HG03280 (cell line): Measurements from ENCODE around the gene BSN.
A peak's percentile ranks its signal among the peaks of the same experiment; 100 is the strongest.

Experiments
- ATAC-seq: cut with Tn5 transposase; IDR thresholded peaks from one replicate; pipeline ENCODE4 v1.9.1; 2021; ENCODE audit warnings: mild to moderate bottlenecking, moderate library complexity; ENCODE audit not compliant: unreplicated experiment

BSN gene

DNA sequence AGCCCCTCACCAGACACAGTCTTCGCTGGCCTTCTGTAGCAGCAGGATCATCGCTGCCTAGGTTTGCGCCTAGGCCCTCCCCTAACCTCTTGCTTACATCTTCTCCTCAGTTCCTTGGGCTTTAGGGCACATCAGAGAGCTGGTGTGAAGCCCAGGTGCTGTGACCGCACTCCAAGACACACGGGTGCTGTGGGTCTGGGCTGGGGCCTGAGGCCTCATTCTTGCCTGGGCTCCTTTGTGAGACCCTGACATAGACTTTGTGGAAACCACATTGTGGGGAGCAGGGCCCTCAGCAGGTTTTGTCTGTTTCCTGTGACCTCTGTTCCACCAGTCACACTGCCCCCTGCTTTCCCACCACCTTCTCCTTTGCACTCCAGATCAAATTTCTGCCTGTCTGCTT, 157.2 kb downstream of the BSN start:
- ATAC-seq, result no peak

DNA sequence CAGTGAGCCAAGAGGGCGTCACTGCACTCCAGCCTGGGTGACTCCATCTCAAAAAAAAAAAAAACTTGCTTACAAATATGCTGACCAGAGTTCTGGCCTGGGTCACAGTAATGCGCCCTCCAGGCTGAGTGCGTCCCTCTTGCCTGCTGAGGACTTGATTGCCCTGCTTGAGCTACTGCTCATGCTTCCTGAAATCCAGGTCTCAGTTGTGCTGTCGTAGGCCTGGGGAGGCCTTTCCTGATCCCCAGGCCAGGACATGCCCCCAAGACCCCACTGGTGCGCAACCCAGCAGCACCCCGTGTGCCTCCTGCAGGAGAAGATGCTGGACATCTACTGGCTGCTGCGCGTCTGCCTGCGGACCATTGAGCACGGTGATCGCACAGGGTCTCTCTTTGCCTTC, 157.9 kb downstream of the BSN start:
- ATAC-seq, result no peak

DNA sequence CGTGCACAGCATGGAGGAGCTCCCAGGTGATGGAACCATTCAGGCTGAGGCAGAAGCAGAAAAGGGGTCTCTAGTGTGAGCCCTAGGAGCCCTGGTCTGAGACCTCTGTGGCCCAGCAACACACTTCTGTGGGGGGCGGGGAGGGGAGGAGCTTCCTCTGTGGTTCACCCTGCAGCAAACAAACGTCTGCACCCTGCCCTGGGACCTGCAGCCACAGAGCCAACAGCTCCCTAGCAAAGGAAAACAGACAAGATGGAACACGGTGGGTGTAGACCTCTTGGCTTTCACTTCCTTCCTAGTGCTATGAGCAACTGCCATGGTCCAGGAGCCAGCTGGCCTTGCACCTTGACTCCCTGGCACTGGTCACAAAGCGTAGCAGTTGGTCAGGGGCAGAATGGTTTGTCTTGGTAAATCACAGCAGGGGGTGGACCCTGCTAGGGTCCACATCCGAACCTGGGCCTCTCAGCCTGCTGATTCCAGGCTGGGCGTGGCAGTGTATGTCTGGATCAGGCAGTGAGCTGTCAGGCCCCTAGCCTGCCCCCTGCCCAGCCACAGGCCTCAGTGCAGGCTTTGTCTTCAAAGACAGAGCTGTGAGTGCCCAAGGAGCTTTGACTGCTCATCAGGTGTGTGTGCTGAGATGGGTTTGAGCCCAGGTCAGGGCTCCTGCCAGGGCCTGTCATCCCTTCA, 158.5 kb downstream of the BSN start:
- ATAC-seq, result no peak

DNA sequence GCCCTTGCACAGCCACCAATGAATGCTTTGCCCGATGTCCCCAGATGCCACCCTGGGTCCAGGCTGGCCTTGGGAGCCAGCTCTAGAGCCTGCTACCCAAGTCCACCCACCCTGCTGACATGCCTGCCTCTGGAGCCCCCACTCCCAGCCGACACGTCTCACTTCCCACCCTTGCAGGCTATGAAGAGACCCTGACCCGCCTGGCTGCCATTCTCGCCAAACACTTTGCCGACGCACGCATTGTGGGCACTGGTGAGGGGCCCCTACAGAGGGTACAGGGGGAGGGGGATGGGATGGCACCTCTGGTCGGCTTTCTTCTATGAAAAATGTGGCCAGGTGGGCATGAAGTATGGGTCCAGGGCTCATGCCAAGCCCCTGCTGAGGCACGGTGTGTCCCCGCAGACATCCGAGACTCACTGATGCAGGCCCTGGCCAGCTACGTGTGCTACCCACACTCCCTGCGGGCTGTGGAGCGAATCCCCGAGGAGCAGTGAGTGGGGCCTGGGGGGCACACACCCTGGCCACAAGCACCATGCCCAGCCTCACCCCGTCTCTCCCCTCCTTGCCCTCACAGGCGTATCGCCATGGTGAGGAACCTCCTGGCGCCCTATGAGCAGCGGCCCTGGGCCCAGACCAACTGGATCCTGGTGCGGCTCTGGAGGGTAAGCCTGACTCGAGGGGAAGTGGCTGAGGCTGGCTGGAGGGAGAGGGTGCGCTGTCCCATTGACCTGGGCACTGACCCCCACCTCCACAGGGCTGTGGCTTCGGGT, 159.2 kb downstream of the BSN start:
- no peak for ATAC-seq

DNA sequence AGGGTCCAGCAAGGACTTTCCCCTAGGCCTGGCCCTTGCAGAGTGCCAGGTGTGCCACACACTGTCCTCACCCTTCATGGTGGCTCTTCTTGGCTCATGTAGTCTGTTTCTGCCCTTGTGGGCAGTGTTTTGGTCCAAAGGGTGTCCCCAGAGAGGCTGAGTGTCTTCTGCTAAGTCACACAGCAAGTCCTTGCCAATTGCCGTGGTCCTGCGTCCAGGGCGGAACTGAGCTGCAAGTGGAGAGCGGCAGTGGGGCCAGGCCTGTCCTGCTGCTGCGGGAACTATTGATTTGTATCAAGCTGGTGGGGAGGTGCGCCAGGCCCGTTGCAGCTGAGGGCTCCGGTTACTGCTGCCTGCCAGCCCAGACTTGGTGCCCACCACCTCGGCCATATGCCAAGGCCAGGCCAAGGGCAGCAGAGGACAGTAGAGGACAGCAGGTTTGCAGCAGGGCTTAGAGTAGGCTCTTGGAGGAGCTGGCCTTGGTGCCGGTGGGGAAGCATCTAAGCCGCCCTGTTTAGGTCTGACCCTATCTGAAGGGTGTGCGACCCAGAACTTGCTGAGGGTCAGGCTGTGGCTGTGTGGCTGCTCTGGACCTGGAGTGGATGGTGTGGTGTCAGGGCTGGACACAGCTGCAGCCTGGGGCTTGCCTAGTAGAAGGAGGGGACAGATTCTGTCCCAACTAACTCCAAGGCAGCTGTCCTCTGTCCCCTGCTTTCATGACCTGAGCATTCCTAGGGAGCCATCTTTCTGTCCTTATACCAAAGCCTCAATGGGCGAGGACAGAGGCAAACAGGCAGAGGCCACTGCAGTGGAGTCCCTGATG, 160.7 kb downstream of the BSN start:
- ATAC-seq, result no peak

DNA sequence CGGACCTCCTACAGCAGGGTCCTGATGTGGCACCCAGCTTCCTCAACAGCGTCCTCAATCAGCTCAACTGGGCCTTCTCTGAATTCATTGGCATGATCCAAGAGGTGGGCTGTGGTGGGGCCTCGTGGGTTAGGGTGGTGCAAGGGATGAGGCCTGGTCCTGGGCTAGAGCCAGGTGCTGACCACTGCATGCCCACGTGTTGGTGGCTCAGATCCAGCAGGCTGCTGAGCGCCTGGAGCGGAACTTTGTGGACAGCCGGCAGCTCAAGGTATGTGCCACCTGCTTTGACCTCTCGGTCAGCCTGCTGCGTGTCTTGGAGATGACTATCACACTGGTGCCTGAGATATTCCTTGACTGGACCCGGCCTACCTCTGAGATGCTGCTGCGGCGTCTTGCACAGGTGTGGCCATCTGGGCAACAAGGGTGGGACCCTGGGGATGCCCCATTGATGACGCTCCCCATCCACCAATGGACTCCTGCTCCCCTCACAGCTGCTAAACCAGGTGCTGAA, 161.4 kb downstream of the BSN start:
- no peak for ATAC-seq

DNA sequence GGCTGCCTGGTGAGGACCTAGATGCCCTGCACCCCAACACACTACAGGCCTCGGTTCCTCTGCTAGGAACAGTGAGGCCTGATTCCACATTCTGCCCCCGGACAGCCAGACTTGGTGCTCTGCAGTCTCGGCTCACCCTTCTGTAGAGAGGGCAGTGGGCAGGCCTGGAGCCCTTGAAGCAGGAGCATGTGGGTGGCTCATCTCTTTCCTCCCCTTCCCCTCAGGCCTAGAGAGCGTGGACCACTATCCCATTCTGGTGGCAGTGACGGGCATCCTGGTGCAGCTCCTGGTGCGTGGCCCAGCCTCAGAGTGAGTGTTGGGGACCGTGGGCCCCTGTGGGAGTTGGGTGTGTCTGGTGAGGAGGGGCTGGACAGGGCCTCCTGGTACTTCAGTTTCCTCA, 161.9 kb downstream of the BSN start:
- no peak for ATAC-seq

DNA sequence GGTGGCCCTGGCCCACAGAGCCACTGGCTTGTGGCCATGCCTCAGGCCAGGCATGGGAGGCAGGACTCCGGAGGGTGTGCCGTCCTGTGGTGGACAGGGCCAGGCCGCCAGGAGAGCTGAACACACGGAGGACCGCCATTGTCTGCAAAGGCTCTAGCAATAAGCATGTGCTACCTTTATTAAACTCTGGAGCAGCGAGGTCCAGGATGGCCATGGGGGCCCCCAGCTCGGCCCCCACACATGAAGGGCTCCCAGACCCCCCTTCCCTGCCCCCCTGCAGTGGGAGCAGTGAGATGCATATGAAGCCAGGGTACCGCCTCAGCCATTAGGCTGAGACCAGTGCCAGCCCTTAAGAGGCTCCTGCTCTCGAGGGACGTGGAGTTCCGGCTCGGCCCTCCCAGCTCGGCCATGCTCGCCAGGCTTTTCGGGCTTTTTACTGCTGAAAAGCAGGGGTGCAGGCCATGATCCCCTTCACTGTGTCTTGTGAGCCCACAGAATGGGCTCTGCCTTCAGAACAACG, 162.5 kb downstream of the BSN start:
- no peak for ATAC-seq

DNA sequence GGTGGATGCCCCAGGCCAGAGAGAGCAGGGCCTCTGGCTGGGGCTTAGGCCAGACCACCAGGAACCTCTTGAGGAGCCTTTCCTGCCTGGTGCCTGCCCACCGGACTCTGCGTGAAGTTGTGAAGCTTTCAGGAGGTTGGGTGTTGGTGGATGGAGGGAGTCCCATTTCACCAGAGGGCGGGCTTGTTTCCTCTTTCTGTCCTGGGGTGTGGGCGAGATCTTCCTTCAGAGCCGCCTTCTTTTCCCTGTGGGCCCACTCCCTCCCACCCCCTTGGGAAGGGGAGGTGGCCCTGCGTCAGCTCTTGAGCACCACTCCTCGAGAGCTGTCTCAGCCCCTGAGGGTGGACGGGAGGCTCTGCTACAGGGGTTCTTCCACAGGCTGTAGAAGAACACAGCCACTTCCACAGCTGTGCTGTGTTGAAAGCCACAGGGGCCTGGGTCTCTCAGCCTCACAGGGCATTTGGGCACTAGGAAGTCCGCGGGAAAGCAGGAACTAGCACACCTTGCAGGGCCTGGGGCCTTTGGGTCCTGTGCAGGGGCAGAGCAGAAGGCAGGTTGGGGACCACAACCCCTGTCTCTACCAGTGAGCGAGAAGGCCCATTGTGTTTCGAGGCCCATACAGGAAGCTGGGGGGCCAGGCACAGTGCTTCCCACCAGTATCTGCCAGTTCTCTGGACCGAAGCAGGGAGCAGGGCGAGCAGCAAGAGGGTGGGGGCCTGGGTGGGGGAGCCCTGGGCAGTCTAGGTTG, 163.1 kb downstream of the BSN start:
- no peak for ATAC-seq

DNA sequence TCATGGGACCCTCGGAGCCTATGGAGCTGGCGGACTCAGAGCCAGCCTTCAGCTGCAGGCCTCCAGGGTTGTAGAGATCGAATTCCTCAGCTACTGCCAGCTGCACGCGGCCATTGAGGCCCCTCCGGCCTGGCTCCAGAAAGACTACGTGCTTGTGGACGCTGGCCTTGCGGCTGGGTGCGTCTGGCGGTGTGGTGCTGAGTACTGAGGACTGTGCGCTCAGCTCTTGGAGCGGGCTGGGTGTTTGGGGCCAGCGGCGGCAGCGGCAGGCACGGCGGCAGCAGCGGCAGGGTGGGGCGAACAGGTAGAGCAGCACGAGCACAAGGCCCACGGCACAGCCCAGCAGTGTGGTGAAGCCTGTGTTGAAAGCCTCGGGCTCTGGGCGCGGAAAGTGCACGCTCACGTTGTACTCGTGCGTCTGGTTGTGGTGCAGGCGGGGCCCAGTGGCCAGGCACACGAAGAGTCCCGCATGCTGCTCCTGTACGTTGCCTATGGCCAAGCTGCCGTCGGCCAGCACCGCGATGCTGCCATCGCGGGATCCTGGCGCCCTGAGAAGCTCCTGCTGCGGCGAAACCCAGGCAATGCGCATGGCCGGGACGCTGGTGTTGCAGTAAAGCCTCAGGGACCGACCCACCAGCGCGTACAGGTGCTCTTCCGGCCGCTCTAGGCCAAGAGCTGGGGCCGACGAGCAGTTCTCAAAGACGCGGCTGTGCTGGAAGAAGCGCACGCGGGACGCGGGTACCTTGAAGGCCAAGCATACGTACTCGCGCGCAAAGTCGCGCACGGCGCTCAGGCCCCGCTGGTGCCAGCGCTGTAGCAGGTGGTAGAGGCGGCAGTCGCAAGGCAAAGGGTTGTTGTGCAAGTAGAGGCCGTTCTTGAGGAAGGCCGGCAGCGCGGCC, 163.9 kb downstream of the BSN start:
- no peak for ATAC-seq

DNA sequence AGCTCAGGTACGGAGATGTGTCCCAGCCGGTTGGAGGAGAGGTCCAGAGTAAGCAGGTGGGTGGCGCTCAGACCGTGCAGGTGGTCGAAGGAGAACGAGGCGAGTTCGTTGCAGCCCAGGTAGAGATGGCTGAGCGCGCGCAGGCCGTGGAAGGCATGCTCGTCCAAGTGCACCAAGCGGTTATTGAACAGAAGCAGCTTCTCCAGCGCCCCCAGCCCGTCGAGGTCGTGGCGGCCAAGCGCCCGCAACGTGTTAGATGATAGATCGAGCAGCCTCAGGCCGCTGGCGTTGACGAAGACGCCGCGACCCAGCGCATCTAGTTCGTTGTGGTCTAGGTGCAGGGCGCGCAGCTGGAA, 164.6 kb downstream of the BSN start:
- ATAC-seq, result no peak

DNA sequence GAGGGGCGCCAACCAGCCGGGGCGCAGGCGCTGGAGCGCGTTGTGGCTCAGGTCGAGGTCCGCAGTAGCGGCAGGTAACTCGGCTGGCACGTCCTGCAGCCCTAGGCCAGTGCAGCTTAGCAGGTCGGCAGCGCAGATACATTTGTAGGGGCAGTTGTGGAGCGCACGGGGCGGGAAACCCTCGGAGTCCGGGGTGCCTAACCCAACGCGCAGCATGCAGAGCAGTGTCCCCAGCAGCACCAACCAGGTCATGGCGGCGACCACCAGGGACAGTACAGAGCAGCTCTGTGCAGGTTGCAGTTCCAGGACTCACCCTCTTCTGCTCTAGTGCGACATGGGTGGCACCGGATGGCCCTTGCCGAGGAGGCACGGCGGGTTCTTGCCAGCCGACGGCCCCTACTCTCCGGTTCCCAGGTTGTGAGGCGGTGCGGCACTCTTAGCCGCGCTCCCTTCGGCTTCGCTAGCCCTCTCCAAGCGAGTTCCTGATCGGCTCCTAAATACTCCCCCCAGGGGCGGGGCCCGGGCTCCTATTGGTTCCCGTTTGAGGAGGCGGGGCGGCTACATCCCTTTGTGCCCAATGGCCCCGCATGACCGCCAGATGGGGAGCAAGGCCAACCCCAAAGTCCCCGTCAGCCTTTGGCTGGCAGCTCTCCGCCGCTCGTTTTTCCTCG, 165.1 kb downstream of the BSN start, which contains the start of gene AMIGO3:
Gene AMIGO3, minus strand, starts transcription at position 471 of the 671 bp plus-strand sequence. Its CDS starts 219 bp downstream, at position 252.
- peak; percentile 38 for ATAC-seq
